ENCODE measurements around the gene DMRT1.

DNA sequence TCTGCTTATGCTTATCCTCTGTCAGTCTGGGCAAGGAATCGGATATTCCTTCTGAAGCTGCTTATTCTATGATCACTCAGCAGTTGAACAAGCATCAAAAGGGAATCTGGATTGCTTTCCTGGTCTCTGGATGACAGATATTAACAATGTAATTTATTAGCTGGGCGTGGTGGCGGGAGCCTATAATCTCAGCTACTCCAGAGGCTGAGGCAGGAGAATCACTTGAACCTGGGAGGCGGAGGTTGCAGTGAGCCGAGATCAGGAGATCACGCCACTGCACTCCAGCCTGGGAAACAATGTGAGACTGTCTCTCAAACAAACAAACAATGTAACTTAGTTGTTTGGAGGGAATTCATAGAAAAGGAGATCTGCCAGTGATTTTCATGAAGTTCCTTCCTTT is 45.4 kb downstream of the DMRT1 start:
- no peak for TF ChIP-seq CTCF (IDR thresholded peaks at IDR 0.05)
- no peak for TF ChIP-seq EZH2 (IDR thresholded peaks at IDR 0.05)
- TF ChIP-seq EZH2phosphoT487 (IDR thresholded peaks at IDR 0.05): no peak

Data from neural progenitor cell (in vitro differentiated cells).